Panc1 (cell line): ENCODE results near the gene MLLT3.

Experiments used
- POLR2AphosphoS5 ChIP-seq: IDR thresholded peaks from 2 replicates; pipeline ENCODE4 v1.6.1; 2012; ENCODE audit warnings: mild to moderate bottlenecking, low read depth, low read length, moderate library complexity
- TF ChIP-seq, protein P1 (sequence below): fragments of 450-650 bp; IDR thresholded peaks from 2 replicates; pipeline ENCODE4 v1.5.1; 2017; ENCODE audit warnings: mild to moderate bottlenecking

DNA sequence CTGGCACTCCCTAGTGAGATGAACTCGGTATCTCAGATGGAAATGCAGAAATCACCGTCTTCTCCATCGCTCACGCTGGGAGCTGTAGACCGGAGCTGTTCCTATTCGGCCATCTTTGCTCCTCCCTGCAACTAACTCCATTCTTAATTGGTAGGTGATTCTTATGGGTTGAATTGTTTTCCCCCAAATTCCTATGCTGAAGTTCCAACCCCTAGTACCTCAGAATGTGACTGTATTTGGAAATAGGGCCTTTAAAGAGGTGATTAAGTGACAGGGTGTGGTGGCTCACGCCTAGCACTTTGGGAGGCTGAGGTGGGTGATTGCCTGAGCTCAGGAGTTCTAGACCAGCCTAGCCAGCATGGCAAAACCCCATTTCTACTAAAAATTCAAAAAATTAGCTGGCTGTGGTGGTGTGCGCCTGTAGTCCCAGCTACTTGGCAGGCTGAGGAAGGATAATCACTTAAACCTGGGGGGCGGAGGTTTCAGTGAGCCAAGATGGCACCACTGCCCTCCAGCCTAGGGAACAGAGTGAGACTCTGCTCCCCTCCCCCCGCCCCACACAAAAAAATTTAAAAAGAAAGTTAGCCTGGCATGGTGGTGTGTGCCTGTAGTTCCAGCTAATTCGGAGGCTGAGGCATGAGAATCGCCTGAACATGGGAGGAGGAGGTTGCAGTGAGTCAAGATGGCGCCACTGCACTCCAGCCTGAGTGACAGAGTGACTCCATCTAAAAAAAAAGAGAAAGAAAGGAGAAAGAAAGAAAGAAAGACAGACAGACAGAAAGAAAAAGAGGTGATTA lies 36.6 kb upstream of the MLLT3 start:
- TF ChIP-seq, protein P1, sequence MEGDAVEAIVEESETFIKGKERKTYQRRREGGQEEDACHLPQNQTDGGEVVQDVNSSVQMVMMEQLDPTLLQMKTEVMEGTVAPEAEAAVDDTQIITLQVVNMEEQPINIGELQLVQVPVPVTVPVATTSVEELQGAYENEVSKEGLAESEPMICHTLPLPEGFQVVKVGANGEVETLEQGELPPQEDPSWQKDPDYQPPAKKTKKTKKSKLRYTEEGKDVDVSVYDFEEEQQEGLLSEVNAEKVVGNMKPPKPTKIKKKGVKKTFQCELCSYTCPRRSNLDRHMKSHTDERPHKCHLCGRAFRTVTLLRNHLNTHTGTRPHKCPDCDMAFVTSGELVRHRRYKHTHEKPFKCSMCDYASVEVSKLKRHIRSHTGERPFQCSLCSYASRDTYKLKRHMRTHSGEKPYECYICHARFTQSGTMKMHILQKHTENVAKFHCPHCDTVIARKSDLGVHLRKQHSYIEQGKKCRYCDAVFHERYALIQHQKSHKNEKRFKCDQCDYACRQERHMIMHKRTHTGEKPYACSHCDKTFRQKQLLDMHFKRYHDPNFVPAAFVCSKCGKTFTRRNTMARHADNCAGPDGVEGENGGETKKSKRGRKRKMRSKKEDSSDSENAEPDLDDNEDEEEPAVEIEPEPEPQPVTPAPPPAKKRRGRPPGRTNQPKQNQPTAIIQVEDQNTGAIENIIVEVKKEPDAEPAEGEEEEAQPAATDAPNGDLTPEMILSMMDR: no peak
- no peak for TF ChIP-seq POLR2AphosphoS5
